NB4 (cell line): ENCODE results near the gene IGFL1.

Experiments
- CTCF ChIP-seq: IDR thresholded peaks from one replicate; pipeline ENCODE4 v1.5.1; 2012; ENCODE audit warnings: low read depth, low read length
- MAX ChIP-seq: IDR thresholded peaks from 2 replicates; pipeline ENCODE4 v1.6.1; 2011; ENCODE audit warnings: low read depth, low read length
- POLR2A ChIP-seq: IDR thresholded peaks from 2 replicates; pipeline ENCODE4 v1.6.1; 2011; ENCODE audit warnings: mild to moderate bottlenecking; ENCODE audit not compliant: insufficient read length; ENCODE audit errors: extremely low read depth

- TF ChIP-seq CTCF (no peak), POLR2A (no peak), MAX (no peak)
Observed at GRCh38 chr19:46181388-46181779, 48.2 kb upstream of the IGFL1 start.
